ENCODE data around the gene ZEB2.
A peak's percentile ranks its signal among the peaks of the same experiment; 100 is the strongest.

ZEB2 gene

DNA sequence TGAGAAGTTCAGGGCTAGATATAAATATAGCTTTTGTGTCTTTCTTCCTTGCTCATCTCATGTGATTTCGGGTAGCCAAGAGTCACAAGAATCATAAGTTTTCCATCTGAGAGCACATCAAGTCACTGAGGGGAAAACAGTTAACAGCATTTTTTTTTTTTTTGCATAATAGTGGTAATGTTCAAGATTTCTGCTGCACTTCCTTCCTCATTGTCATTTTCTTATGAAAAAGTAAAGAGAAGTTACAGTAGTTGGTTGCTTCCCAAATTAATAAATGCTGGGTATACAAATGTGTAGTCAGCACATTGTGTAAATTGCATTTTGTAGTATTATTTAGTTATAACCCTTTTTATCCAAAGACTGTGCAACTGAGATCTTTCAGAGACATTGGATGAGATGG is 93.6 kb downstream of the ZEB2 start:
- no peaks in the 10 kb centered on the region for H3F3A ChIP-seq (ENCODE audit: insufficient read depth)
- no peaks in the 10 kb centered on the region for H3K9me2 ChIP-seq (replicated peaks; ENCODE audit: insufficient read depth, low read length)
- no peaks in the 10 kb centered on the region for H3K9me3 ChIP-seq (ENCODE audit: insufficient read depth, low read length)
- H4K20me1 ChIP-seq (ENCODE audit: low read depth, low read length) = no peaks in the 10 kb centered on the region
- no peak for TF ChIP-seq EZH2phosphoT487 (conservative IDR thresholded peaks at IDR 0.05; ENCODE audit: low read length)
- TF ChIP-seq, protein P1, sequence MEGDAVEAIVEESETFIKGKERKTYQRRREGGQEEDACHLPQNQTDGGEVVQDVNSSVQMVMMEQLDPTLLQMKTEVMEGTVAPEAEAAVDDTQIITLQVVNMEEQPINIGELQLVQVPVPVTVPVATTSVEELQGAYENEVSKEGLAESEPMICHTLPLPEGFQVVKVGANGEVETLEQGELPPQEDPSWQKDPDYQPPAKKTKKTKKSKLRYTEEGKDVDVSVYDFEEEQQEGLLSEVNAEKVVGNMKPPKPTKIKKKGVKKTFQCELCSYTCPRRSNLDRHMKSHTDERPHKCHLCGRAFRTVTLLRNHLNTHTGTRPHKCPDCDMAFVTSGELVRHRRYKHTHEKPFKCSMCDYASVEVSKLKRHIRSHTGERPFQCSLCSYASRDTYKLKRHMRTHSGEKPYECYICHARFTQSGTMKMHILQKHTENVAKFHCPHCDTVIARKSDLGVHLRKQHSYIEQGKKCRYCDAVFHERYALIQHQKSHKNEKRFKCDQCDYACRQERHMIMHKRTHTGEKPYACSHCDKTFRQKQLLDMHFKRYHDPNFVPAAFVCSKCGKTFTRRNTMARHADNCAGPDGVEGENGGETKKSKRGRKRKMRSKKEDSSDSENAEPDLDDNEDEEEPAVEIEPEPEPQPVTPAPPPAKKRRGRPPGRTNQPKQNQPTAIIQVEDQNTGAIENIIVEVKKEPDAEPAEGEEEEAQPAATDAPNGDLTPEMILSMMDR (IDR thresholded peaks at IDR 0.05; ENCODE audit: insufficient read depth, low read length, poor library complexity, severe bottlenecking) = no peak
- H3K9ac ChIP-seq (ENCODE audit: low read length) = no peak overlapping the region
- no peak overlapping the region for H3K27ac ChIP-seq (ENCODE audit: low read depth, low read length)
- no peaks in the 10 kb centered on the region for H3K79me2 ChIP-seq (ENCODE audit: insufficient read depth, low read length)
- peak overlapping the region; percentile 11 for H3K4me2 ChIP-seq (ENCODE audit: low read depth, low read length, poor library complexity, severe bottlenecking)
- H3K36me3 ChIP-seq (ENCODE audit: low read length) = no peaks in the 10 kb centered on the region
- H3K4me3 ChIP-seq (ENCODE audit: insufficient read depth, low read length, poor library complexity, severe bottlenecking) = no peak overlapping the region
- no peak overlapping the region for H2AFZ ChIP-seq (ENCODE audit: low read depth, low read length, severe bottlenecking)
- no peaks in the 10 kb centered on the region for H3K27me3 ChIP-seq (ENCODE audit: low read length)

DNA sequence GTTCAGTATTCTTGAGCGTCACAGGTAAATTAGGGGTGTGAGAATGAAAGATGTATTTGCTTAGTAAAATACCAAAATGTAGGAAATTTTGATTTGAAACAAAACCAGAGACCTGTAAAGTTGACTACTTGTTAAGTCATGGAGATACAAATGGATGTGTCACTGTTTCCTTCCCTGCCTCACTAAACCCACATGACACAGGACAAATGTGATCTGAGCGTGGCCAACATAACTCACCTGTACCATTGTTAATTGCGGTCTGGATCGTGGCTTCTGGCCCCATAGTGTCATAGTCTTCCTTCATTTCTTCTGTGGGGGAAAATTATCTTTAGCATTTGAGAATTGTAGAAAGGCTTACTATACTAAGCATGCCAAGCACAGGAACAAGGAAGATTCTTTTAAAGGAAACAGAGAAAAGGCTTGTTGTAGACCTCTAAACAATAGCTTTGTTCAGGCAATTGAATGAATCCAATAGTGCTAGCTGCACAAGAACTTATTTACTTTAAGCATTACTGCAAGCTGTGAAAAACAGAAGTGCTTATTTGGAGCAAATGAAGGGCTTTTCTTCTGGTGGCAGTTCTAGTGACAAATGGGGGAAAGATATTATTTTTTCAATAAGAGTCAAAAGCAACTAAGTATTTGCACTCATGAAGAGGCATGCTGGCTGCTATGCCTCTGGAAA is 95.2 kb downstream of the ZEB2 start:
- H4K20me1 ChIP-seq (ENCODE audit: low read depth, low read length) = no peaks in the 10 kb centered on the region
- no peak overlapping the region for H2AFZ ChIP-seq (ENCODE audit: low read depth, low read length, severe bottlenecking)
- H3K27me3 ChIP-seq (ENCODE audit: low read length) = no peaks in the 10 kb centered on the region
- no peak overlapping the region for H3K4me3 ChIP-seq (ENCODE audit: insufficient read depth, low read length, poor library complexity, severe bottlenecking)
- no peak for TF ChIP-seq EZH2phosphoT487 (conservative IDR thresholded peaks at IDR 0.05; ENCODE audit: low read length)
- TF ChIP-seq, protein P1 (IDR thresholded peaks at IDR 0.05; ENCODE audit: insufficient read depth, low read length, poor library complexity, severe bottlenecking) = no peak
- no peak overlapping the region for H3K9ac ChIP-seq (ENCODE audit: low read length)
- H3F3A ChIP-seq (ENCODE audit: insufficient read depth) = no peaks in the 10 kb centered on the region
- no peak overlapping the region for H3K4me2 ChIP-seq (ENCODE audit: low read depth, low read length, poor library complexity, severe bottlenecking)
- no peaks in the 10 kb centered on the region for H3K9me3 ChIP-seq (ENCODE audit: insufficient read depth, low read length)
- H3K36me3 ChIP-seq (ENCODE audit: low read length) = no peaks in the 10 kb centered on the region
- no peaks in the 10 kb centered on the region for H3K9me2 ChIP-seq (replicated peaks; ENCODE audit: insufficient read depth, low read length)
- H3K79me2 ChIP-seq (ENCODE audit: insufficient read depth, low read length) = no peaks in the 10 kb centered on the region
- H3K27ac ChIP-seq (ENCODE audit: low read depth, low read length) = no peak overlapping the region

DNA sequence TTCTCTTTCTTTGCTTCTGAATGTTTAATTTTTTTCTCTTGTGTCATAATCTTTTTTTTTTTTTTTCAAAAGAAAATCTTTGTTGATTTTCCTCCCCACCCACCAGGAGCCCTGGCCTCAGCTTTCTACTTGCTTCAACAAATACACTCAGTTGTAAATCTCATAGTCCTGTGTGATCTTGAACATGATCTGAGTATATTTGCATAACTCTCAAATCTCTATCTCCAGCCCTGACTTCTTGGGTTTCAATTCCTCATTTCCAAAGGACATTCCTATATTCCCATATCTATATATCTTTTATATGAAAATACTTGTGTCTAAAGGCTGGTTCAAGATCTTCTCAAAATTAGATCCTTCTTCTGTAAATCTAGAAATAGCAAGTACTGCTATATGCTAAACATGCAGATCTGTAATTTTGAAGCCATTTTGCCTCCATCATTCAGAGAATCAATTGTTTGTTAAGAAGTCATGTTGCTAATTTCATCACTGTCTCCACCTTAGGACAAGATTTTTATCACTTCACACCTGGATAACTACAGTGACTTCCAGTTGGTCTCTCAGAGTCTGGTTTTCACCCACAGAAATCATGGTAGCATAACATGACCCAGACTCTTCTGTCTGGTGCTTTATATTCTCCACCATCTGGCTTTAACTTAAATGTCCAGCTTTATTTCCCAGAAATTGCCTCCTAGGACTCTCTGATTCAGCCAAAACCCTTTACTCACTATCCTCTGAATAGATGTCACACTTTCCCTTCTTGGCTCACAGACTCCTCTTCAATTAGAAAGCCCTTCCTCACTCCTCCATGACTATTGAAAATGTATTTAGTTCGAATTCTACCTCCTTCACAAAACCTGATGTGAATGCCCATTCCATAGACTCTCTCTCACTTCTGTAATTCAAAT is 98.1 kb downstream of the ZEB2 start:
- H3K4me2 ChIP-seq (ENCODE audit: low read depth, low read length, poor library complexity, severe bottlenecking) = no peak overlapping the region
- no peaks in the 10 kb centered on the region for H3K36me3 ChIP-seq (ENCODE audit: low read length)
- no peaks in the 10 kb centered on the region for H3F3A ChIP-seq (ENCODE audit: insufficient read depth)
- no peak overlapping the region for H3K4me3 ChIP-seq (ENCODE audit: insufficient read depth, low read length, poor library complexity, severe bottlenecking)
- TF ChIP-seq, protein P1 (IDR thresholded peaks at IDR 0.05; ENCODE audit: insufficient read depth, low read length, poor library complexity, severe bottlenecking) = no peak
- TF ChIP-seq EZH2phosphoT487 (conservative IDR thresholded peaks at IDR 0.05; ENCODE audit: low read length) = no peak
- no peaks in the 10 kb centered on the region for H3K9me2 ChIP-seq (replicated peaks; ENCODE audit: insufficient read depth, low read length)
- no peaks in the 10 kb centered on the region for H3K27me3 ChIP-seq (ENCODE audit: low read length)
- H3K79me2 ChIP-seq (ENCODE audit: insufficient read depth, low read length) = no peaks in the 10 kb centered on the region
- H3K9ac ChIP-seq (ENCODE audit: low read length) = no peak overlapping the region
- no peak overlapping the region for H3K27ac ChIP-seq (ENCODE audit: low read depth, low read length)
- no peak overlapping the region for H2AFZ ChIP-seq (ENCODE audit: low read depth, low read length, severe bottlenecking)
- H3K9me3 ChIP-seq (ENCODE audit: insufficient read depth, low read length) = no peaks in the 10 kb centered on the region
- H4K20me1 ChIP-seq (ENCODE audit: low read depth, low read length) = no peaks in the 10 kb centered on the region

Measured in SU-DHL-6 (cell line).